CD4-positive, alpha-beta T cell (primary cell): ENCODE results near the gene LRRC39. TPM values are rescaled to one million over a fixed set of nuclear protein-coding genes. Genes with fewer than 3 reads are reported as not detected.

Source experiments
- ATAC-seq: fragments of 200-7000 bp; cut with Tn5 transposase; one replicate; pipeline ENCODE4 v1.10.0; 2022; ENCODE audit warnings: mild to moderate bottlenecking; ENCODE audit not compliant: poor library complexity
- CTCF ChIA-PET: fragments of 350-600 bp; sonication (Branson Sonifier 250); formaldehyde crosslinking; loops from one replicate; lab custom pipeline; 2021; ENCODE audit warnings: antibody characterized with exemption, inconsistent platforms; lab: Charles Lee
- POLR2A ChIA-PET: fragments of 350-600 bp; sonication (Branson Sonifier 250); formaldehyde crosslinking; loops from one replicate; lab custom pipeline; 2021; ENCODE audit warnings: antibody characterized with exemption, inconsistent platforms; lab: Charles Lee
- DNase-seq, 14 experiments: peaks; one replicate each; pipeline ENCODE4 v3.0.0-alpha.2; 2013 to 2020; ENCODE audit warnings: mixed read lengths in 2 of 14
- H3K27ac ChIP-seq, 2 donors: one replicate each; pipeline versions ENCODE4 v1.5.1 to v1.7.0; 2013; ENCODE audit warnings: low read length in 2 of 2, low read depth in 1 of 2, mild to moderate bottlenecking in 1 of 2
- H3K27me3 ChIP-seq, 2 experiments: 1 replicate in 1 of 2; 2 replicates in 1 of 2; pipeline versions ENCODE4 v1.6.1 to v1.7.0; 2013; ENCODE audit warnings: low read length in 2 of 2, control low read depth in 1 of 2, mild to moderate bottlenecking in 1 of 2, moderate library complexity in 1 of 2; ENCODE audit not compliant: insufficient read depth in 2 of 2, control insufficient read depth in 1 of 2
- H3K36me3 ChIP-seq: one replicate; pipeline ENCODE4 v1.6.1; 2013; ENCODE audit warnings: low read length, control low read depth; ENCODE audit not compliant: insufficient read depth
- H3K4me1 ChIP-seq: one replicate; pipeline ENCODE4 v1.6.1; 2013; ENCODE audit warnings: low read length, control low read depth; ENCODE audit not compliant: insufficient read depth
- H3K4me3 ChIP-seq: one replicate; pipeline ENCODE4 v1.5.1; 2013; ENCODE audit warnings: mild to moderate bottlenecking, low read length, moderate library complexity
- H3K9me3 ChIP-seq, 2 experiments: 1 replicate in 1 of 2; 2 replicates in 1 of 2; pipeline versions ENCODE4 v1.6.1 to v1.7.0; 2013; ENCODE audit warnings: low read length in 2 of 2, mild to moderate bottlenecking in 2 of 2, control low read depth in 1 of 2, moderate library complexity in 1 of 2; ENCODE audit not compliant: control insufficient read depth in 1 of 2, insufficient read depth in 1 of 2
- H3K27ac Mint-ChIP-seq: one replicate; pipeline ENCODE4 v1.8.0; 2020; ENCODE audit warnings: mixed read lengths
- H3K27me3 Mint-ChIP-seq: one replicate; pipeline ENCODE4 v1.8.0; 2021; ENCODE audit warnings: mixed read lengths
- H3K36me3 Mint-ChIP-seq: one replicate; pipeline ENCODE4 v1.8.0; 2021; ENCODE audit warnings: low read depth, mixed read lengths
- H3K4me1 Mint-ChIP-seq: one replicate; pipeline ENCODE4 v1.8.0; 2021; ENCODE audit warnings: low read depth, mixed read lengths
- H3K4me3 Mint-ChIP-seq: one replicate; pipeline ENCODE4 v1.8.0; 2020; ENCODE audit warnings: mild to moderate bottlenecking, mixed read lengths
- H3K9me3 Mint-ChIP-seq: one replicate; pipeline ENCODE4 v1.8.0; 2020; ENCODE audit warnings: mixed read lengths
- intact Hi-C, 2 experiments: fragments of 100-400 bp; cut with DNase I in 1 of 2; cut with micrococcal nuclease in 1 of 2; formaldehyde crosslinking; loops; one replicate each; pipeline versions ENCODE4 v1.15.1 to v1.9.0; 2023 to 2025; cut with DNase I, micrococcal nuclease
- total RNA-seq, 174 experiments: library from RNA in 2 of 174; stranded (reverse) in 2 of 174; gene quantifications; one replicate each; pipeline ENCODE4 v1.2.3 and lab custom pipeline; 2021 to 2026
- TF ChIP-seq, protein P1 (sequence below): fragments of 200-600 bp; IDR thresholded peaks from one replicate; pipeline ENCODE4 v1.8.0; 2022; ENCODE audit warnings: antibody characterized with exemption, mild to moderate bottlenecking

The LRRC39 gene
- total RNA-seq, 2 experiments from 2014 or later: 1.3 to 1.4 TPM

DNA sequence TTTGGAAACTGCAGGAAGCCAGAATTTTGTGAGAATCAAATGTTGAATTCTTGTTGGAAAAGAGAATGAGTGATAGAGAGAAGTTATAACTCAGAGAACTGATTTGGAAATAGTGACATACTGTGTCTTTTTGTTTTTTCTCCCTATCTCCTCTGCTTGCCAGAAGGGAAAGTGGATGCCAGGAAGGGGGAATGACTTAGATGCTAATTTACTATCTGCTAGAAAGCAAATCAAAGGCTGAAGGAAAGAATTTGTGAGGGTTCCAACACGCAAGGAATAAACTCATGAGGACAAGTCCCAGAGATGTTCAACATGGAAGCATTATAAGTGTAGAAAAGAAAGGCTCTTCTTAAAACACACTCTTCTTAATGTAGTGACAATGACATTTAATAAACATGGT, 20.5 kb upstream of the LRRC39 start:
- H3K27ac ChIP-seq: no peak overlapping the region
- no peak overlapping the region for H3K4me3 Mint-ChIP-seq
- TF ChIP-seq, protein P1, sequence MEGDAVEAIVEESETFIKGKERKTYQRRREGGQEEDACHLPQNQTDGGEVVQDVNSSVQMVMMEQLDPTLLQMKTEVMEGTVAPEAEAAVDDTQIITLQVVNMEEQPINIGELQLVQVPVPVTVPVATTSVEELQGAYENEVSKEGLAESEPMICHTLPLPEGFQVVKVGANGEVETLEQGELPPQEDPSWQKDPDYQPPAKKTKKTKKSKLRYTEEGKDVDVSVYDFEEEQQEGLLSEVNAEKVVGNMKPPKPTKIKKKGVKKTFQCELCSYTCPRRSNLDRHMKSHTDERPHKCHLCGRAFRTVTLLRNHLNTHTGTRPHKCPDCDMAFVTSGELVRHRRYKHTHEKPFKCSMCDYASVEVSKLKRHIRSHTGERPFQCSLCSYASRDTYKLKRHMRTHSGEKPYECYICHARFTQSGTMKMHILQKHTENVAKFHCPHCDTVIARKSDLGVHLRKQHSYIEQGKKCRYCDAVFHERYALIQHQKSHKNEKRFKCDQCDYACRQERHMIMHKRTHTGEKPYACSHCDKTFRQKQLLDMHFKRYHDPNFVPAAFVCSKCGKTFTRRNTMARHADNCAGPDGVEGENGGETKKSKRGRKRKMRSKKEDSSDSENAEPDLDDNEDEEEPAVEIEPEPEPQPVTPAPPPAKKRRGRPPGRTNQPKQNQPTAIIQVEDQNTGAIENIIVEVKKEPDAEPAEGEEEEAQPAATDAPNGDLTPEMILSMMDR: no peak
- no peak overlapping the region for H3K27ac Mint-ChIP-seq
- peaks cover 42% of the 10 kb centered on the region for H3K36me3 ChIP-seq
- intact Hi-C loops: no loop called here
- H3K9me3 Mint-ChIP-seq: no peaks in the 10 kb centered on the region
- ATAC-seq (no peak), DNase-seq (no peak)
- no peaks in the 10 kb centered on the region for H3K9me3 ChIP-seq
- H3K4me3 ChIP-seq: no peak overlapping the region
- H3K4me1 ChIP-seq: no peaks in the 10 kb centered on the region
- ChIA-PET POLR2A (no interaction called here), CTCF (no interaction called here)
- no peaks in the 10 kb centered on the region for H3K4me1 Mint-ChIP-seq
- no peaks in the 10 kb centered on the region for H3K27me3 Mint-ChIP-seq
- no peaks in the 10 kb centered on the region for H3K27me3 ChIP-seq
- peaks cover 78% of the 10 kb centered on the region for H3K36me3 Mint-ChIP-seq

- ChIA-PET POLR2A (no interaction called here), CTCF (interaction anchor here (0.7 kb wide), 1 partner anchor 36 kb away, joined by 3 read pairs; no protein-coding TSS in a partner anchor)
- Mint-ChIP-seq H3K9me3 (no peaks in the 10 kb centered on the region), H3K4me1 (no peaks in the 10 kb centered on the region), H3K36me3 (peaks cover 25% of the 10 kb centered on the region), H3K4me3 (no peak overlapping the region), H3K27ac (no peak overlapping the region), H3K27me3 (no peaks in the 10 kb centered on the region)
- Histone ChIP-seq H3K27me3 (no peaks in the 10 kb centered on the region), H3K4me3 (no peak overlapping the region), H3K27ac (no peak overlapping the region), H3K36me3 (peaks cover 4% of the 10 kb centered on the region), H3K4me1 (no peaks in the 10 kb centered on the region), H3K9me3 (no peaks in the 10 kb centered on the region)
- TF ChIP-seq, protein P1: no peak
- no peak for DNase-seq
- intact Hi-C loops: no loop called here
- no peak for ATAC-seq
Observed at GRCh38 chr1:100188617-100189016, 10.6 kb upstream of the LRRC39 start.

- no peak for DNase-seq
- H3K4me1 Mint-ChIP-seq: no peaks in the 10 kb centered on the region
- H3K36me3 Mint-ChIP-seq: peaks cover 22% of the 10 kb centered on the region
Observed at GRCh38 chr1:100187912-100188311, 9.9 kb upstream of the LRRC39 start.

More at GRCh38 chr1:100187912-100188311, 9.9 kb upstream of the LRRC39 start:
- no peaks in the 10 kb centered on the region for H3K27me3 ChIP-seq
- no peak overlapping the region for H3K4me3 ChIP-seq
- Mint-ChIP-seq H3K27ac (no peak overlapping the region), H3K4me3 (no peak overlapping the region), H3K27me3 (no peaks in the 10 kb centered on the region), H3K9me3 (no peaks in the 10 kb centered on the region)
- ChIA-PET POLR2A (no interaction called here), CTCF (no interaction called here)
- TF ChIP-seq, protein P1: no peak
- peaks cover 4% of the 10 kb centered on the region for H3K36me3 ChIP-seq
- ATAC-seq: no peak
- H3K27ac ChIP-seq: no peak overlapping the region
- no peaks in the 10 kb centered on the region for H3K9me3 ChIP-seq
- H3K4me1 ChIP-seq: no peaks in the 10 kb centered on the region
- intact Hi-C loops: no loop called here
